ENCODE data around the gene ZNF394.
"Not testable (repeated sequence)": the region's sequence is repeated elsewhere in the genome, so short reads cannot be mapped to it uniquely, and the experiment has no call there.

The ZNF394 gene

GRCh38 chr7:99499721-99500636, at the start of gene ZNF394:
Gene ZNF394 (minus strand): TSS chr7:99500281. CDS start chr7:99500093, 188 bp downstream.
- peak within 1 kb of the TSS; percentile 69 for H2AFZ ChIP-seq (ENCODE audit: low read depth, low read length, severe bottlenecking)
- peak within 1 kb of the TSS; percentile 82 for H3K4me3 ChIP-seq (ENCODE audit: insufficient read depth, low read length, poor library complexity, severe bottlenecking)
- H3K9me2 ChIP-seq (replicated peaks; ENCODE audit: insufficient read depth, low read length): no peaks in the 10 kb centered on the region
- peaks cover 61% of the 10 kb centered on the region for H3K79me2 ChIP-seq (ENCODE audit: insufficient read depth, low read length)
- H3F3A ChIP-seq (ENCODE audit: insufficient read depth): peaks cover 32% of the 10 kb centered on the region
- H3K9me3 ChIP-seq (ENCODE audit: insufficient read depth, low read length): no peaks in the 10 kb centered on the region
- H3K27me3 ChIP-seq (ENCODE audit: low read length): no peaks in the 10 kb centered on the region
- peaks cover 3% of the 10 kb centered on the region; the same call in 1 of the 2 replicates for H3K36me3 ChIP-seq (ENCODE audit: low read length)
- peak within 1 kb of the TSS; percentile 73 for H3K27ac ChIP-seq (ENCODE audit: low read depth, low read length)
- TF ChIP-seq, protein P1, sequence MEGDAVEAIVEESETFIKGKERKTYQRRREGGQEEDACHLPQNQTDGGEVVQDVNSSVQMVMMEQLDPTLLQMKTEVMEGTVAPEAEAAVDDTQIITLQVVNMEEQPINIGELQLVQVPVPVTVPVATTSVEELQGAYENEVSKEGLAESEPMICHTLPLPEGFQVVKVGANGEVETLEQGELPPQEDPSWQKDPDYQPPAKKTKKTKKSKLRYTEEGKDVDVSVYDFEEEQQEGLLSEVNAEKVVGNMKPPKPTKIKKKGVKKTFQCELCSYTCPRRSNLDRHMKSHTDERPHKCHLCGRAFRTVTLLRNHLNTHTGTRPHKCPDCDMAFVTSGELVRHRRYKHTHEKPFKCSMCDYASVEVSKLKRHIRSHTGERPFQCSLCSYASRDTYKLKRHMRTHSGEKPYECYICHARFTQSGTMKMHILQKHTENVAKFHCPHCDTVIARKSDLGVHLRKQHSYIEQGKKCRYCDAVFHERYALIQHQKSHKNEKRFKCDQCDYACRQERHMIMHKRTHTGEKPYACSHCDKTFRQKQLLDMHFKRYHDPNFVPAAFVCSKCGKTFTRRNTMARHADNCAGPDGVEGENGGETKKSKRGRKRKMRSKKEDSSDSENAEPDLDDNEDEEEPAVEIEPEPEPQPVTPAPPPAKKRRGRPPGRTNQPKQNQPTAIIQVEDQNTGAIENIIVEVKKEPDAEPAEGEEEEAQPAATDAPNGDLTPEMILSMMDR (IDR thresholded peaks at IDR 0.05; ENCODE audit: insufficient read depth, low read length, poor library complexity, severe bottlenecking): no peak
- no peak for TF ChIP-seq EZH2phosphoT487 (conservative IDR thresholded peaks at IDR 0.05; ENCODE audit: low read length)
- H4K20me1 ChIP-seq (ENCODE audit: low read depth, low read length): peaks cover 6% of the 10 kb centered on the region; the same call in 1 of the 2 replicates
- peak within 1 kb of the TSS; percentile 77 for H3K9ac ChIP-seq (ENCODE audit: low read length)
- peak within 1 kb of the TSS; percentile 89 for H3K4me2 ChIP-seq (ENCODE audit: low read depth, low read length, poor library complexity, severe bottlenecking)

GRCh38 chr7:99549545-99549944, 49.5 kb upstream of the ZNF394 start:
- not testable (repeated sequence) for H3K4me3 ChIP-seq (ENCODE audit: insufficient read depth, low read length, poor library complexity, severe bottlenecking); H3K27me3 ChIP-seq (ENCODE audit: low read length); H3K9ac ChIP-seq (ENCODE audit: low read length)

DNA sequence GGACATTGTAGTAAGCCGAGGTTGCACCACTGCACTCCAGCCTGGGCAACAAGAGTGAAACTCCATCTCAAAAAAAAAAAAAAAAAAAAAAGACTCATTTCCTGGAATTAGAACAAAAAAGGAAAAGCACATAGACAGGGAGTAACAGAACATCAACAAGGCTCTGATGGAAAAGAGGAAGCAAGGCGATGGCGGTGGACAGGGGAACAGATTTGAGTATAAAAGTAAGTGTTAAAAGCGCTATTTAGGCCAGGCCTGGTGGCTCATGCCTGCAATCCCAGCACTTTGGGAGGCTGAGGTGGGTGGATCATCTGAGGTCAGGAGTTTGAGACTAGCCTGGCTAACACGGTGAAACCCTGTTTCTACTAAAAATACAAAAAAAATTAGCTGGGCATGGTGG, 45.2 kb upstream of the ZNF394 start:
- H3K27me3 ChIP-seq (ENCODE audit: low read length): not testable (repeated sequence)

More at GRCh38 chr7:99549545-99549944, 49.5 kb upstream of the ZNF394 start:
- not testable (repeated sequence) for H2AFZ ChIP-seq (ENCODE audit: low read depth, low read length, severe bottlenecking); H3K27ac ChIP-seq (ENCODE audit: low read depth, low read length); H3K36me3 ChIP-seq (ENCODE audit: low read length); H3K4me2 ChIP-seq (ENCODE audit: low read depth, low read length, poor library complexity, severe bottlenecking); H4K20me1 ChIP-seq (ENCODE audit: low read depth, low read length); H3K9me2 ChIP-seq (replicated peaks; ENCODE audit: insufficient read depth, low read length); H3K9me3 ChIP-seq (ENCODE audit: insufficient read depth, low read length)
- Histone ChIP-seq H3F3A (ENCODE audit: insufficient read depth) (peaks cover 15% of the 10 kb centered on the region), H3K79me2 (ENCODE audit: insufficient read depth, low read length) (peaks cover 16% of the 10 kb centered on the region; the same call in 1 of the 2 replicates)

GRCh38 chr7:99543916-99544315, 43.8 kb upstream of the ZNF394 start:
- no peaks in the 10 kb centered on the region for H3K36me3 ChIP-seq (ENCODE audit: low read length)
- no peaks in the 10 kb centered on the region for H4K20me1 ChIP-seq (ENCODE audit: low read depth, low read length)
- H3K4me3 ChIP-seq (ENCODE audit: insufficient read depth, low read length, poor library complexity, severe bottlenecking): no peak overlapping the region
- H3K27me3 ChIP-seq (ENCODE audit: low read length): no peaks in the 10 kb centered on the region
- H3K27ac ChIP-seq (ENCODE audit: low read depth, low read length): no peak overlapping the region
- H3K79me2 ChIP-seq (ENCODE audit: insufficient read depth, low read length): no peaks in the 10 kb centered on the region
- no peaks in the 10 kb centered on the region for H3K9me2 ChIP-seq (replicated peaks; ENCODE audit: insufficient read depth, low read length)
- H3K9ac ChIP-seq (ENCODE audit: low read length): no peak overlapping the region
- 0 out of 2 replicates have a peak, but pooled peaks cover 6% of the 10 kb centered on the region for H3F3A ChIP-seq (ENCODE audit: insufficient read depth)
- H2AFZ ChIP-seq (ENCODE audit: low read depth, low read length, severe bottlenecking): no peak overlapping the region
- H3K9me3 ChIP-seq (ENCODE audit: insufficient read depth, low read length): peaks cover 14% of the 10 kb centered on the region; the same call in 1 of the 2 replicates
- no peak overlapping the region for H3K4me2 ChIP-seq (ENCODE audit: low read depth, low read length, poor library complexity, severe bottlenecking)
- TF ChIP-seq EZH2phosphoT487 (conservative IDR thresholded peaks at IDR 0.05; ENCODE audit: low read length): no peak
- TF ChIP-seq, protein P1 (IDR thresholded peaks at IDR 0.05; ENCODE audit: insufficient read depth, low read length, poor library complexity, severe bottlenecking): no peak

More for the DNA sequence above, 45.2 kb upstream of the ZNF394 start:
- H3K79me2 ChIP-seq (ENCODE audit: insufficient read depth, low read length); H3K4me3 ChIP-seq (ENCODE audit: insufficient read depth, low read length, poor library complexity, severe bottlenecking); H3K36me3 ChIP-seq (ENCODE audit: low read length); H3K4me2 ChIP-seq (ENCODE audit: low read depth, low read length, poor library complexity, severe bottlenecking); H2AFZ ChIP-seq (ENCODE audit: low read depth, low read length, severe bottlenecking); H3K9me2 ChIP-seq (replicated peaks; ENCODE audit: insufficient read depth, low read length); H4K20me1 ChIP-seq (ENCODE audit: low read depth, low read length); H3F3A ChIP-seq (ENCODE audit: insufficient read depth); H3K27ac ChIP-seq (ENCODE audit: low read depth, low read length); H3K9ac ChIP-seq (ENCODE audit: low read length): not testable (repeated sequence)
- peaks cover 14% of the 10 kb centered on the region; the same call in 1 of the 2 replicates for H3K9me3 ChIP-seq (ENCODE audit: insufficient read depth, low read length)

Data from SU-DHL-6 (cell line).